Immature natural killer cell (primary cell): ENCODE results near the gene KIAA1549. TPM values are rescaled to one million over a fixed set of nuclear protein-coding genes. Genes with fewer than 3 reads are reported as not detected.
"Not testable (repeated sequence)": the region's sequence is repeated elsewhere in the genome, so short reads cannot be mapped to it uniquely, and the experiment has no call there.

ENCODE experiments used
- DNase-seq, 3 donors: peaks; one replicate each; pipeline ENCODE4 v3.0.0; 2022; ENCODE audit warnings: mixed read lengths in 1 of 3
- H3K27ac Mint-ChIP-seq, 6 donors: one replicate each; pipeline ENCODE4 v1.8.0; 2020; ENCODE audit warnings: mixed read lengths in 6 of 6, mild to moderate bottlenecking in 5 of 6, inconsistent platforms in 4 of 6, moderate library complexity in 3 of 6
- H3K27me3 Mint-ChIP-seq, 3 donors: one replicate each; pipeline ENCODE4 v1.8.0; 2020 to 2021; ENCODE audit warnings: low read depth in 3 of 3, mild to moderate bottlenecking in 3 of 3, mixed read lengths in 3 of 3, moderate library complexity in 3 of 3, inconsistent platforms in 1 of 3
- H3K36me3 Mint-ChIP-seq, 3 donors: one replicate each; pipeline ENCODE4 v1.8.0; 2020; ENCODE audit warnings: mixed read lengths in 3 of 3, inconsistent platforms in 2 of 3, mild to moderate bottlenecking in 2 of 3
- H3K4me1 Mint-ChIP-seq, 2 donors: one replicate each; pipeline ENCODE4 v1.8.0; 2020; ENCODE audit warnings: inconsistent platforms in 2 of 2, mild to moderate bottlenecking in 2 of 2, mixed read lengths in 2 of 2, moderate library complexity in 1 of 2
- H3K4me3 Mint-ChIP-seq, 5 donors: one replicate each; pipeline ENCODE4 v1.8.0; 2020; ENCODE audit warnings: mild to moderate bottlenecking in 5 of 5, mixed read lengths in 5 of 5, inconsistent platforms in 3 of 5, moderate library complexity in 3 of 5
- H3K9me3 Mint-ChIP-seq, 6 donors: one replicate each; pipeline ENCODE4 v1.8.0; 2020; ENCODE audit warnings: mild to moderate bottlenecking in 6 of 6, mixed read lengths in 6 of 6, inconsistent platforms in 4 of 6, moderate library complexity in 3 of 6
- polyA plus RNA-seq, 3 donors: library from polyadenylated mRNA; unstranded; fragments of 300-500 nt; fragmentation: Illumina TruSeq; gene quantifications; one replicate each; pipeline ENCODE4 v1.2.3, GENCODE V29; 2021

Gene KIAA1549
- polyA plus RNA-seq, 3 donors from 2014 or later, result 0.04 TPM; not detected in 2

DNA sequence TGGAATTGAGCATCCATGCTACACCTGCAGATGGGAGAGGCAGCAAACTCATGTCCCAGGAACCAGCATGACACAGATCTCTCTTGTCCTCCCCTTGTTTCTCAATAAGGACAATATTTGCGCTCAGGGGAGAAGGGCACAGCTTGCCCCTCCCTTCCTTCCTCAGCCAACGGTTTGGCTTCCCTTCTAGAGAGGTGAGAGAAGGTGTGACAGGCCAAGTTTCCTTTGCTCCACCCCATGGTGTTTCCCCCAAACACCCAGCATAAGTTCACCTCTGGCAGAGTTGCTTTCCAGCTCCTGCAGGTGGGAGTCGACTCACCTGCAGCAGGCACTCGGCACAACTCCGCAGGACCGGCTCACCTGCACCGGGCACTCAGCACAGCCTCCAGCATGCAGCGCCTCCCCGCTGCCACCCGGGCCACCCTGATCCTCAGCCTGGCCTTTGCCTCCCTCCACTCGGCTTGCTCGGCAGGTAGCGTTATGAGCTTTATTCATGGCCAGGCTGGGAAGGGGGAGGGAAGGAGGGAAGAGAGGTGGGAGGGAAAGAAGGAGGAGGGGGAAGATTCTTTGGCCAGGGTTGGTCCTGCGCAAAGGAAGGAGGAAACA, 183.4 kb downstream of the KIAA1549 start, which contains the start of the genes ATP6V0A4 and TMEM213:
ATP6V0A4 (minus strand) TSS at position 482 of the 606 bp plus-strand sequence. CDS start 26,949 bp downstream, outside the sequence.
TMEM213 (plus strand) TSS at position 280 of the 606 bp plus-strand sequence; CDS start at position 391, 111 bp downstream.
- peaks cover 4 to 14% of the 10 kb centered on the region in 2 donors for H3K4me1 Mint-ChIP-seq
- peak within 1 kb of the TSS in 4 of 5 donors; percentile 7 to 54 (median 44) for H3K4me3 Mint-ChIP-seq
- DNase-seq, result peak in 2 of 3 donors; percentile 3 to 6
- H3K9me3 Mint-ChIP-seq, result no peaks in the 10 kb centered on the region
- H3K27me3 Mint-ChIP-seq, result peaks cover 4 to 8% (median 5%) of the 10 kb centered on the region in 3 donors
- peak within 1 kb of the TSS in 3 of 6 donors; percentile 28 to 36 (median 29) for H3K27ac Mint-ChIP-seq
- H3K36me3 Mint-ChIP-seq, result no peaks in the 10 kb centered on the region

DNA sequence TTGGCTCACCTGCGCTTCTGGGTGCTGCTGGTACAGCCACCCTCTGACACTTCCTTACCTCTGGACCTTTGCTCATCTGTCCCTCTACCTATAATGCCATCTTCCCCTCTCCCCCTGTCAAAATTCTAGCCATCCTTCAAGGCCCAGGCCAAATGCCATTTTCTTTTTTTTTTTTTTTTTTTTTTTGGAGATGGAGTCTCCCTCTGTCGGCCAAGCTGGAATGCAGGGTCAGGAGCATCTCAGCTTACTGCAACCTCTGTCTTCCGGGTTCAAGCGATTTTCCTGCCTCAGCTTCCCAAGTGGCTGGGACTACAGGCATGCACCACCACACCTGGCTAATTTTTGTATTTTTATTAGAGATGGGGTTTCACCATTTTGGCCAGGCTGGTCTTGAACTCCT, 184.1 kb downstream of the KIAA1549 start:
- peak overlapping the region in 1 of 6 donors; percentile 29 for H3K27ac Mint-ChIP-seq
- H3K27me3 Mint-ChIP-seq, result peaks cover 4 to 10% (median 5%) of the 10 kb centered on the region in 3 donors
- peaks cover 4 to 14% of the 10 kb centered on the region in 2 donors for H3K4me1 Mint-ChIP-seq
- DNase-seq, H3K9me3 Mint-ChIP-seq, H3K36me3 Mint-ChIP-seq: not testable (repeated sequence)
- H3K4me3 Mint-ChIP-seq, result peak overlapping the region in 2 of 5 donors; percentile 10 to 54

GRCh38 chr7:138796038-138796615, 185.1 kb downstream of the KIAA1549 start:
- peaks cover 4 to 13% (median 5%) of the 10 kb centered on the region in 3 donors for H3K27me3 Mint-ChIP-seq
- H3K36me3 Mint-ChIP-seq, result no peaks in the 10 kb centered on the region
- peaks cover 0 to 2% (median 0%) of the 10 kb centered on the region in 6 donors for H3K9me3 Mint-ChIP-seq
- peaks cover 4 to 14% of the 10 kb centered on the region in 2 donors for H3K4me1 Mint-ChIP-seq
- no peak overlapping the region for H3K27ac Mint-ChIP-seq
- H3K4me3 Mint-ChIP-seq, result no peak overlapping the region
- DNase-seq, result no peak

DNA sequence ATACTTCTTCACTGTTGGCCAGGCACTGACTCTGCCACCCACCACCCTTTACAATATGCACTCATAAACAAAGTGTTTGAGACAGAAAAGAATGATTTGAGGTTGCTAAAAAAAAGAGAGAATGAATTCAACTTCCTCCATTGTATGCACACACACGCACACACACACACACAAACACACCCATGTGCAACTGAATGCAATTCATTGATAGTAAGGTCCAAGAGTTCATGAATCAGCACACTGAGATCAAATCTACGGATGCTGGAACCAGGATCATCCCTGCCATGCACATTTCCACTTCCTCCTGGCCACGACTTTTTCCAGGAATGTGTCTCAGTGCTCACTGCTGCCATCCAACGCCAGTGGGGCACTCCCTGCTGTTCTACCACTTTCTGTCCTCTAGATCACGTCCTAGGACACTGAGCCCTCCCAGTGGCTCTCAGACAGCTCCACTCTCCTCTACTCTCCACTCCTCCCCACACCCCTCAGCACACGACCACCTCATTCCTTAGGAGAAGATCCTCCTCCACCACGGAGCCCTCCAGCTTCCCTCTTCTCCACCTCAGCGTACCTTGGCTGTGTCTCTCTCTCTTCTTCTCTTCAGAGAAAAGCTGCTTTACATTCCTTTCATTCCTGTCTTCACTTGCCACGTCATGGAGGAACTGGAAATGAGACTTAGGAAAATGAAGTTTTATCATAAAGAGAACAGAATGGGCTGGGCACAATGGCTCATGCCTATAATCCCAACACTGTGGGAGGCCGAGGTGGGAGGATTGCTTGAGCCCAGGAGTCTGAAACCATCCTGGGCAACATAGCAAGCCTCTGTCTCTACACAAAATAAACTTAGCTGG, 195.4 kb downstream of the KIAA1549 start:
- H3K4me3 Mint-ChIP-seq, result peak overlapping the region in 1 of 5 donors; percentile 1

DNA sequence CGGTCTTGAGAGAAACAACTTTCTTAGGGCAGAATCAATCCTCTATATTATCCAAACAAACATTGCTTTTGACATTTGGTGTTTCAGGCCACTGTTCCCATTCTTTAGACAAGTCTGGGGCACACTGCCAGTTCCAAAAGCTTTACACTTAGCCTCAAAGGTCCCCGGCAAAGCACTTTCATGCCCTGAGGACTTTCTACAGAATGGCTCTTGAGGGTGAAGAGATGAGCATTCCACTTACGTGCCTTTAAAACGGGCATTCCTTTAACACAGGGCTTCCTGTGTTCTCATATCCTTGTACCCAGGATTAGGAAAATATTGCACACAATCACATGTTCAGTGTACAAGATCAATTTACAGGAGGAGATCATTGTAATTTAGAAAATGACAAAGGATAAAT, 196.5 kb downstream of the KIAA1549 start:
- Mint-ChIP-seq H3K4me1 (no peaks in the 10 kb centered on the region), H3K9me3 (peaks cover 0 to 2% (median 0%) of the 10 kb centered on the region in 6 donors), H3K4me3 (no peak overlapping the region), H3K36me3 (peaks cover 0 to 5% (median 0%) of the 10 kb centered on the region in 3 donors), H3K27me3 (peaks cover 0 to 16% (median 2%) of the 10 kb centered on the region in 3 donors), H3K27ac (no peak overlapping the region)
- DNase-seq, result no peak

More for the DNA sequence above, 195.4 kb downstream of the KIAA1549 start:
- H3K9me3 Mint-ChIP-seq, result peaks cover 0 to 2% (median 0%) of the 10 kb centered on the region in 6 donors
- H3K27me3 Mint-ChIP-seq, result peaks cover 0 to 15% (median 2%) of the 10 kb centered on the region in 3 donors
- no peak for DNase-seq
- peaks cover 0 to 5% (median 0%) of the 10 kb centered on the region in 3 donors for H3K36me3 Mint-ChIP-seq
- H3K4me1 Mint-ChIP-seq, result no peaks in the 10 kb centered on the region
- H3K27ac Mint-ChIP-seq, result no peak overlapping the region

Other genes starting within 250 kb of the KIAA1549 start
- gene TMEM213, start 183.4 kb downstream of the KIAA1549 start, polyA plus RNA-seq, result under 1 TPM in 2 of 3 donors, not detected in 1; 0.16 to 0.74 TPM
- not detected for gene ATP6V0A4, start 183.2 kb downstream of the KIAA1549 start, polyA plus RNA-seq
- under 1 TPM in 2 of 3 donors, not detected in 1; 0.21 to 0.40 TPM for gene ZC3HAV1L, start 54.7 kb upstream of the KIAA1549 start, polyA plus RNA-seq
- gene ZC3HAV1, start 128.3 kb upstream of the KIAA1549 start, polyA plus RNA-seq, result 100 to 1,000 TPM in 1 of 3 donors, 10 to 100 TPM in 2; 69.4 to 121 (median 74.5) TPM
- gene UBN2, start 249.8 kb upstream of the KIAA1549 start, polyA plus RNA-seq, result 1 to 10 TPM in 1 of 3 donors, under 1 TPM in 2; 0.67 to 1.9 (median 0.91) TPM